Measurements from ENCODE around the gene MEF2D. TPM values are rescaled to one million over a fixed set of nuclear protein-coding genes. Genes with fewer than 3 reads are reported as not detected.
A peak's percentile ranks its signal among the peaks of the same experiment; 100 is the strongest.

MEF2D gene
- total and polyA plus RNA-seq, 4 donors: 8.1 to 95.8 (median 54.8) TPM

GRCh38 chr1:156499842-156500542 lies 583 bp downstream of the MEF2D start:
- WGBS, 2 donors: 0 to 1% methylated on average over 31 to 51 of the region's 51 CpGs
- Histone ChIP-seq H3K4me3 (ENCODE audit: low read length in 2 of 2) (peak overlapping the region; percentile 42 to 73), H3K4me1 (ENCODE audit: control insufficient read depth in 1 of 2, insufficient read depth in 2 of 2, low read length in 2 of 2) (peaks cover 3 to 11% of the 10 kb centered on the region in 2 donors), H3K27me3 (ENCODE audit: control insufficient read depth in 1 of 2, insufficient read depth in 2 of 2, low read length in 1 of 2) (no peaks in the 10 kb centered on the region), H3K27ac (ENCODE audit: low read depth in 1 of 2, low read length in 2 of 2) (peak overlapping the region; percentile 80 to 86), H3K36me3 (ENCODE audit: control insufficient read depth in 1 of 2, insufficient read depth in 2 of 2, low read length in 1 of 2) (no peaks in the 10 kb centered on the region), H3K9me3 (ENCODE audit: control insufficient read depth, low read length) (no peaks in the 10 kb centered on the region)
- intact Hi-C loops (cut with DNase I): loop anchor here (2.0 to 5.0 kb wide), 2 partner anchors 38 to 43 kb away; no protein-coding TSS in a partner anchor
- DNase-seq (peak; percentile 71 to 86), ATAC-seq (ENCODE audit: low FRiP score) (no peak)

- no peak for DNase-seq
- intact Hi-C loops (cut with DNase I): loop anchor here in 1 of 2 donors (5.0 kb wide), 1 partner anchor 37 kb away; no protein-coding TSS in a partner anchor
- peak overlapping the region; percentile 23 to 42 for H3K27ac ChIP-seq (ENCODE audit: low read depth in 1 of 2, low read length in 2 of 2)
- peak overlapping the region; percentile 42 to 73 for H3K4me3 ChIP-seq (ENCODE audit: low read length in 2 of 2)
- H3K9me3 ChIP-seq (ENCODE audit: control insufficient read depth, low read length): no peaks in the 10 kb centered on the region
- ATAC-seq (ENCODE audit: low FRiP score): no peak
- 0% methylated on average over 14 of the region's 14 CpGs for WGBS, 2 donors
- H3K27me3 ChIP-seq (ENCODE audit: control insufficient read depth in 1 of 2, insufficient read depth in 2 of 2, low read length in 1 of 2): no peaks in the 10 kb centered on the region
- no peaks in the 10 kb centered on the region for H3K36me3 ChIP-seq (ENCODE audit: control insufficient read depth in 1 of 2, insufficient read depth in 2 of 2, low read length in 1 of 2)
- peaks cover 3 to 17% of the 10 kb centered on the region in 2 donors for H3K4me1 ChIP-seq (ENCODE audit: control insufficient read depth in 1 of 2, insufficient read depth in 2 of 2, low read length in 2 of 2)
These were observed 1.3 kb downstream of the MEF2D start for GRCh38 chr1:156499194-156499841.

- ATAC-seq (ENCODE audit: low FRiP score): no peak
- WGBS, 2 donors: 9% methylated on average over 12 of the region's 12 CpGs
- Histone ChIP-seq H3K9me3 (ENCODE audit: control insufficient read depth, low read length) (no peaks in the 10 kb centered on the region), H3K36me3 (ENCODE audit: control insufficient read depth in 1 of 2, insufficient read depth in 2 of 2, low read length in 1 of 2) (no peaks in the 10 kb centered on the region), H3K27ac (ENCODE audit: low read depth in 1 of 2, low read length in 2 of 2) (peak overlapping the region; percentile 4 to 23), H3K4me3 (ENCODE audit: low read length in 2 of 2) (peak overlapping the region; percentile 42 to 73), H3K4me1 (ENCODE audit: control insufficient read depth in 1 of 2, insufficient read depth in 2 of 2, low read length in 2 of 2) (peaks cover 3 to 14% of the 10 kb centered on the region in 2 donors), H3K27me3 (ENCODE audit: control insufficient read depth in 1 of 2, insufficient read depth in 2 of 2, low read length in 1 of 2) (no peaks in the 10 kb centered on the region)
- intact Hi-C loops (cut with DNase I): loop anchor here in 1 of 2 donors (5.0 kb wide), 1 partner anchor 36 kb away; no protein-coding TSS in a partner anchor
- DNase-seq: peak in 1 of 2 donors; percentile 70
These were observed 2.0 kb downstream of the MEF2D start for GRCh38 chr1:156498432-156499193.

DNA sequence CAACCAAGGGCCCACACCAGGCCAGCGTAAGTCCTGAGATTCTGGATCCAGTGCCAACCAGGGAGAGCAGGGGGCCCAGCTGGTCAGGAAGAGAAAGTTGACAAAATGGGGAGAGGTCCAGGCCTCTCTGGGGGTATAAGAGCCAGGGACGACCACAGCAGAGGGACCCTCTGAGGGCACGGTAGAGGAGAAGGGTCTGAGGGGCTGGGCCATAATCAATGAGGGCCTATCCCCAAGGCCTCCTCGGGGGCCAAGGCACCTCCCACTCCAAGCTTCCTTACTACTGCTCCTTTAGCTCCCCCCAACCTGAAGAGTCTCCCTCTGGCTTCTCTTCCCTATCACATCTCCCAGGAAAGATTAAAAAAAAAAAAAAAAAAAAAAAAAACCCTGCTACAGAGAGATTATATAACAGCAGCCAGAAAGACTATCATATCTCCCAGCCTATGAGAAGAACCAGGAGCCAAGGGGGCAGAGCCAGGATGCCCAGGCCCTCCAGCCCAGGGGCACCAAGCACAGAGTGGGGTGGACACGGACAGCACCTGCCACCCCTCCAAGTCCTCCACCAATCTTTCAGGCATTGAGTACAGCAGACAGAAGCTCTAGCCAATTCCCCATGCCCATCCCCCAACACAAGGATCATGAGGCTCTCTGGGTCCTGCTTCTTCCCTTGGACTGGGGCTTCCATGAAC lies 2.7 kb downstream of the MEF2D start:
- no peak for ATAC-seq (ENCODE audit: low FRiP score)
- intact Hi-C loops (cut with DNase I): loop anchor here in 1 of 2 donors (5.0 kb wide), 1 partner anchor 36 kb away; no protein-coding TSS in a partner anchor
- H3K36me3 ChIP-seq (ENCODE audit: control insufficient read depth in 1 of 2, insufficient read depth in 2 of 2, low read length in 1 of 2): no peaks in the 10 kb centered on the region
- H3K4me3 ChIP-seq (ENCODE audit: low read length in 2 of 2): no peak overlapping the region
- DNase-seq: peak in 1 of 2 donors; percentile 50
- no peaks in the 10 kb centered on the region for H3K27me3 ChIP-seq (ENCODE audit: control insufficient read depth in 1 of 2, insufficient read depth in 2 of 2, low read length in 1 of 2)
- H3K9me3 ChIP-seq (ENCODE audit: control insufficient read depth, low read length): no peaks in the 10 kb centered on the region
- H3K4me1 ChIP-seq (ENCODE audit: control insufficient read depth in 1 of 2, insufficient read depth in 2 of 2, low read length in 2 of 2): peaks cover 3 to 15% of the 10 kb centered on the region in 2 donors
- H3K27ac ChIP-seq (ENCODE audit: low read depth in 1 of 2, low read length in 2 of 2): no peak overlapping the region
- 28 to 29% methylated on average over 5 of the region's 5 CpGs for WGBS, 2 donors

DNA sequence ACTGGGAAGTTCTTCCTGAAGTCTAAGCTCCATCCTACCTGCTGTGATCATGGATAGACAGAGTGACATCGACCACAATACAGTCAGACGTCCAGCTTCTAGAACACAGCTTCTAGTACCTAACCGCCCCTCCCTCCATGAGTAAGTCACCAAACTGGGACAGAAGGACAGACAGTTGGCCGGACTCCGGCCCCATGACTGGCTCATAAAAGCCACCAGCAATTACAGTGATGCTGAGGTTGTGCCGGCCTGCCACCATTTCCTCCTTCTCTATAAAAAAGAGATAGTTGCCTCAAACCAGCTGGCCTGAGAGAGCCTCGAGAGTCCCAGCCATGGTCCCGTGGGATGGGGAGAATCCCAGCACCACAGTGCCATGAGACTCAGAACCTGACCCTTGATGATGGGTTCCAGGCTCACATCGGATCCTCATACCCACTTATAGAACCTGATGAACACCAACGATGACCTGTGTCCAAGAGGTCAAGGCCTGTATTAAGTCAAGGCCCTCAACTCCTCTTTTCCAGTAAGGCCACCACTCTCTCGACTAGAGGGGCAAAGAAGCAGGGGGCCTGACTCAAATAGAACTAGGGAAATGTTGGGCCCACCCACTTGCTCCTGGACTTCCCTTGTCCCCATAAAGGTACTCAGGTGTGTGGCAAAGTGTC lies 3.4 kb downstream of the MEF2D start:
- Histone ChIP-seq H3K27ac (ENCODE audit: low read depth in 1 of 2, low read length in 2 of 2) (peak overlapping the region in 1 of 2 donors; percentile 39), H3K4me3 (ENCODE audit: low read length in 2 of 2) (no peak overlapping the region)
- intact Hi-C loops (cut with DNase I): loop anchor here in 1 of 2 donors (5.0 kb wide), 1 partner anchor 35 kb away; no protein-coding TSS in a partner anchor

GRCh38 chr1:156496211-156496761 lies 4.3 kb downstream of the MEF2D start:
- Histone ChIP-seq H3K9me3 (ENCODE audit: control insufficient read depth, low read length) (no peaks in the 10 kb centered on the region), H3K27me3 (ENCODE audit: control insufficient read depth in 1 of 2, insufficient read depth in 2 of 2, low read length in 1 of 2) (no peaks in the 10 kb centered on the region), H3K36me3 (ENCODE audit: control insufficient read depth in 1 of 2, insufficient read depth in 2 of 2, low read length in 1 of 2) (no peaks in the 10 kb centered on the region), H3K4me1 (ENCODE audit: control insufficient read depth in 1 of 2, insufficient read depth in 2 of 2, low read length in 2 of 2) (peaks cover 5 to 18% of the 10 kb centered on the region in 2 donors), H3K27ac (ENCODE audit: low read depth in 1 of 2, low read length in 2 of 2) (peak overlapping the region in 1 of 2 donors; percentile 49), H3K4me3 (ENCODE audit: low read length in 2 of 2) (no peak overlapping the region)
- no peak for ATAC-seq (ENCODE audit: low FRiP score)
- intact Hi-C loops (cut with DNase I): loop anchor here in 1 of 2 donors (5.0 kb wide), 1 partner anchor 34 kb away; no protein-coding TSS in a partner anchor
- WGBS, 2 donors: 31 to 32% methylated on average over 10 of the region's 10 CpGs
- peak; percentile 59 to 82 for DNase-seq

More for the DNA sequence above, 3.4 kb downstream of the MEF2D start:
- DNase-seq (peak; percentile 50 to 83), ATAC-seq (ENCODE audit: low FRiP score) (no peak)
- Histone ChIP-seq H3K36me3 (ENCODE audit: control insufficient read depth in 1 of 2, insufficient read depth in 2 of 2, low read length in 1 of 2) (no peaks in the 10 kb centered on the region), H3K4me1 (ENCODE audit: control insufficient read depth in 1 of 2, insufficient read depth in 2 of 2, low read length in 2 of 2) (peaks cover 5 to 18% of the 10 kb centered on the region in 2 donors), H3K27me3 (ENCODE audit: control insufficient read depth in 1 of 2, insufficient read depth in 2 of 2, low read length in 1 of 2) (no peaks in the 10 kb centered on the region), H3K9me3 (ENCODE audit: control insufficient read depth, low read length) (no peaks in the 10 kb centered on the region)
- 29 to 30% methylated on average over 11 of the region's 11 CpGs for WGBS, 2 donors

DNA sequence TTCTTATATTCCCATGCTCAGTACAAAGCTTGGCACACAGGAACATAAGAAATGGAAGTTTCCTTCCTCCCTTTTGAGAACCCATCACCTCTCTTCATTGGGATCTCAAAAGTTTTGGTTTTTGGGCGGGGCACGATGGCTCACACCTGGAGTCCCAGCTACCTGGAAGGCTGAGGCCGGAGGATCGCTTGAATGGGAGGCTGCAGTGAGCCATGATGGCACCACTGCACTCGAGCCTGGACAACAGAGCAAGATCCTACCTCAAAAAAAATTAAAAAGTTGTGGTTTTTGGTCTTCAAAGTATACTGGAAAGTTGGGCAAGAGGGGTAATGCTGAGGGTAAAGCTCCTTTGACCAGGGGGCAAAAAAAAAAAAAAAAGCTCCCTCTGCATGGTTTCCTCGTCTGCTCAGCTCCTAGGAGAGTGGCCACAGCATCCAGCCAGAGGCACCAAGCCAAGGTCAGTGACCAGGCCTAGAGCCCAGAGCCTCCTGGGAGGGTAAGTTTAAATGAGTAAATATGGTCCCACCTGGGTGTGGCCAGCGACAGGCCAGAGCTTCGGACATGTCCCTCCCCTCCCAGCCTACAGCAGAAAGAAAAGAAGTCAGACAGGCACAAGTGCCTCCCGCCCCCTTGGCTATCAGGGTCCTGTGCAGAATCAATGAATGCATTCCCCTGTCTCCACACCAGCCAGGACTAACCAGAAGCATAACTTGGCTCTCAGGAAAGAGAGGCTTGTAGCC lies 5.0 kb downstream of the MEF2D start:
- peak overlapping the region in 1 of 2 donors; percentile 49 for H3K27ac ChIP-seq (ENCODE audit: low read depth in 1 of 2, low read length in 2 of 2)
- peak; percentile 26 for ATAC-seq (ENCODE audit: low FRiP score)
- peak; percentile 83 to 85 for DNase-seq
- H3K4me3 ChIP-seq (ENCODE audit: low read length in 2 of 2): no peak overlapping the region
- no peaks in the 10 kb centered on the region for H3K9me3 ChIP-seq (ENCODE audit: control insufficient read depth, low read length)
- peaks cover 7 to 18% of the 10 kb centered on the region in 2 donors for H3K4me1 ChIP-seq (ENCODE audit: control insufficient read depth in 1 of 2, insufficient read depth in 2 of 2, low read length in 2 of 2)
- intact Hi-C loops (cut with DNase I): loop anchor here in 1 of 2 donors (5.0 kb wide), 1 partner anchor 33 kb away; no protein-coding TSS in a partner anchor
- no peaks in the 10 kb centered on the region for H3K36me3 ChIP-seq (ENCODE audit: control insufficient read depth in 1 of 2, insufficient read depth in 2 of 2, low read length in 1 of 2)
- 55 to 58% methylated on average over 9 of the region's 9 CpGs for WGBS, 2 donors
- H3K27me3 ChIP-seq (ENCODE audit: control insufficient read depth in 1 of 2, insufficient read depth in 2 of 2, low read length in 1 of 2): no peaks in the 10 kb centered on the region
